ENCODE data around the gene OR2M4. TPM values are rescaled to one million over a fixed set of nuclear protein-coding genes. Genes with fewer than 3 reads are reported as not detected.
A peak's percentile ranks its signal among the peaks of the same experiment; 100 is the strongest.
"Not testable (repeated sequence)": the region's sequence is repeated elsewhere in the genome, so short reads cannot be mapped to it uniquely, and the experiment has no call there.

The OR2M4 gene
- total RNA-seq, 4 donors from 2014 or later, result not detected

DNA sequence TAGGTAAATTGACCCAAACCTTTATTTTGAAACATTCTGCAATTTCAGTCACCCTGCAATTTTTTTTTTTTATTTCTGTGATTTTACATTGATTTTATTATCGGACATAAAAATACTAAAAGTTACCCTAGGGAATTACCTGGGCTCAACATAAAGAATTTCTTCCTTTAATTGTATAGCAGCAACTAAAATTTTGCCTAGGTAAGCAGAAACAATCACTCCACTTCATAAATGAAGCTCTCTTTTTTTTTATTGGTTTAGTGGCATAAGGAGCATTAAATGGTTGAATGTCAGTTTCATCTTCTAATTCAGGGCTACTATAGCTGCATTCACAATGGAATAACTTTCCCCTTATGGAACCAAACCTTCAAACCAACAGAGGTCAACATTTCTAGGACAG, 15.3 kb upstream of the OR2M4 start:
- no peak for DNase-seq
- Histone ChIP-seq H3K9me3 (no peaks in the 10 kb centered on the region), H3K27ac (no peak overlapping the region), H3K36me3 (no peaks in the 10 kb centered on the region), H3K4me1 (no peaks in the 10 kb centered on the region), H3K27me3 (no peaks in the 10 kb centered on the region), H3K4me3 (no peak overlapping the region)
- TF ChIP-seq, protein P1, sequence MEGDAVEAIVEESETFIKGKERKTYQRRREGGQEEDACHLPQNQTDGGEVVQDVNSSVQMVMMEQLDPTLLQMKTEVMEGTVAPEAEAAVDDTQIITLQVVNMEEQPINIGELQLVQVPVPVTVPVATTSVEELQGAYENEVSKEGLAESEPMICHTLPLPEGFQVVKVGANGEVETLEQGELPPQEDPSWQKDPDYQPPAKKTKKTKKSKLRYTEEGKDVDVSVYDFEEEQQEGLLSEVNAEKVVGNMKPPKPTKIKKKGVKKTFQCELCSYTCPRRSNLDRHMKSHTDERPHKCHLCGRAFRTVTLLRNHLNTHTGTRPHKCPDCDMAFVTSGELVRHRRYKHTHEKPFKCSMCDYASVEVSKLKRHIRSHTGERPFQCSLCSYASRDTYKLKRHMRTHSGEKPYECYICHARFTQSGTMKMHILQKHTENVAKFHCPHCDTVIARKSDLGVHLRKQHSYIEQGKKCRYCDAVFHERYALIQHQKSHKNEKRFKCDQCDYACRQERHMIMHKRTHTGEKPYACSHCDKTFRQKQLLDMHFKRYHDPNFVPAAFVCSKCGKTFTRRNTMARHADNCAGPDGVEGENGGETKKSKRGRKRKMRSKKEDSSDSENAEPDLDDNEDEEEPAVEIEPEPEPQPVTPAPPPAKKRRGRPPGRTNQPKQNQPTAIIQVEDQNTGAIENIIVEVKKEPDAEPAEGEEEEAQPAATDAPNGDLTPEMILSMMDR (IDR thresholded peaks at IDR 0.05), result no peak
- TF ChIP-seq POLR2A (IDR thresholded peaks at IDR 0.05), result no peak

DNA sequence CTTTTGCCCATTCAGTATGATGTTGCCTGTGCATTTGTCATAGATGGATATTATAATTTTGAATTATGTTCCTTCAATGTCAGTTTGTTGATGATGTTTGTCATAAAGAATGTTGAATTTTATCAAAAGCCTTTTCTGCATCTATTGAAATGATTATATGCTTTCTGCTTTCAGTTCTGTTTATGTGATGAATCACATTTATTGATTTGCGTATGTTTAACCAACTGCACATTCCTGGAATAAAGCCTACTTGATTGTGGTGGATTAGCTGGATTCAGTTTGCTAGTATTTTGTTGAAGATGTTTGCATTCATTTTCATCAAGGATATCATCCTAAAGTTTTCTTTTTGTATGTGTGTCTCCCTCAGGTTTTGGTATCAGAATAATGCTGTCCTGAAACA, 5.7 kb upstream of the OR2M4 start:
- no peaks in the 10 kb centered on the region for H3K4me1 ChIP-seq
- no peaks in the 10 kb centered on the region for H3K36me3 ChIP-seq
- H3K27me3 ChIP-seq, result no peaks in the 10 kb centered on the region
- no peak overlapping the region for H3K27ac ChIP-seq
- no peak overlapping the region for H3K4me3 ChIP-seq
- TF ChIP-seq, protein P1 (IDR thresholded peaks at IDR 0.05), result no peak
- no peak for DNase-seq
- no peaks in the 10 kb centered on the region for H3K9me3 ChIP-seq

DNA sequence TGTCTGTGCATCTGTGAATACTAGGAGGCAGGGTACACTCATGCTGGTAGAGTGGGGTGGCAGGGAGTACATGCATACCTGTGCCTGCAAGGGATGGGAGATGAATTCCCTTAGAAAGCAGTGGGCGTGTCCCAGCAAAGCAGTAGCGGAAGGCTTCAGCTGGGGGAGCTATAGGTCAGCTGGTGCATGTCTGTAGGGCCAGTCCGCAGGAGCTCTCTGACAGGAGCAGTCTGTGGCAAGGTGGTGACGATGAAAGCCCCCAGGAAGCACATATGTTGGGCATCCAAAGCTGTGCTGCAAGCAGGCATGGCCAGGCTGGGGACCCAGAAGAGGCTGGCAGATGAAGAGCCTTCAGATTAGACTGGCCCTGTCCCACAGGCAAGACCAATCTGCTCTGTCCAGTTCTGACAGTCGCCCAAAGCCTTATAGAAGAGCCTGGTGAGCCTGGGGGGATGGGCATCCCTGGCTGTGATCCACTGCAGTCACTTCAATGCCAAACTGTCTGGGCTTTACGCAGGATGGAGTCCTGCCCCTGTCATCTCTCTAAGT, 1.8 kb upstream of the OR2M4 start:
- peaks cover 0 to 4% (median 0%) of the 10 kb centered on the region in 4 donors for H3K9me3 ChIP-seq
- no peaks in the 10 kb centered on the region for H3K36me3 ChIP-seq
- H3K4me1 ChIP-seq, result no peaks in the 10 kb centered on the region
- H3K27ac ChIP-seq, result no peak overlapping the region
- no peaks in the 10 kb centered on the region for H3K27me3 ChIP-seq
- H3K4me3 ChIP-seq, result no peak overlapping the region
- TF ChIP-seq, protein P1 (IDR thresholded peaks at IDR 0.05), result no peak
- TF ChIP-seq POLR2A (IDR thresholded peaks at IDR 0.05), result no peak
- no peak for DNase-seq

DNA sequence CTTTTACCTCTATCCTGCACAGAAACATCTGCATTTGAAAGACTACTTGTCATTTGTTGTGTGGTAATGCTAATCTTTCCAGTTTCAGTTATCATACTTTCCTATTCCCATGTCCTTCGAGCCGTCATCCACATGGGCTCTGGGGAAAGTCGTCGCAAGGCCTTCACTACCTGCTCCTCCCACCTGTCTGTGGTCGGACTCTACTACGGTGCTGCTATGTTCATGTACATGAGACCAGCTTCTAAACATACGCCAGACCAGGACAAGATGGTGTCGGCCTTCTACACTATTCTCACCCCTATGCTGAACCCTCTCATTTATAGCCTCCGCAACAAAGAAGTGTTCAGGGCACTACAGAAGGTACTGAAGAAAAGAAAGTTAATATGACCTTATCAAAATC, 8.3 kb downstream of the OR2M4 start:
- H3K36me3 ChIP-seq, result no peaks in the 10 kb centered on the region
- H3K4me3 ChIP-seq, result no peak overlapping the region
- no peak for DNase-seq
- H3K9me3 ChIP-seq, result no peaks in the 10 kb centered on the region
- H3K27ac ChIP-seq, result no peak overlapping the region
- TF ChIP-seq, protein P1 (IDR thresholded peaks at IDR 0.05), result no peak
- no peak for TF ChIP-seq POLR2A (IDR thresholded peaks at IDR 0.05)
- no peaks in the 10 kb centered on the region for H3K27me3 ChIP-seq
- no peaks in the 10 kb centered on the region for H3K4me1 ChIP-seq

DNA sequence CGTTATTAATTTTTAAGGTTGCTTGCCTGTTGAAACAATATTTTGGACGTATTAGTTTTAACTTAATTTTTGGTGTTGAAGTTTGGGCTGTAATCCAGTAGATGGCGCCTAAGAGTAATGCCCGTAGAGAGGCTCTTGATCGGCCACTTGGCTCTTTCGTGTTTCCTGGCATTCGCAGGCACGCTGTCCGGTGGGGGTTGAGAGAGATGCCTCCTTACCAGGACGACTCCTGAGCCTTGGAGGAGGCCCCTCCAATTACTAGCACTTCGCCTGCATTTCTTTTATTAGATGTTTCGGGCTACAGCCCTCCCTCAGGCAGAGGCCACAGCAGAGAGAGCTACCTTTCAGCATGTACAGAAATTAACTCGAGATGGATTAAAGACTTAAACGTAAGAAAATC, 12.0 kb downstream of the OR2M4 start:
- H3K4me1 ChIP-seq, result no peaks in the 10 kb centered on the region

DNA sequence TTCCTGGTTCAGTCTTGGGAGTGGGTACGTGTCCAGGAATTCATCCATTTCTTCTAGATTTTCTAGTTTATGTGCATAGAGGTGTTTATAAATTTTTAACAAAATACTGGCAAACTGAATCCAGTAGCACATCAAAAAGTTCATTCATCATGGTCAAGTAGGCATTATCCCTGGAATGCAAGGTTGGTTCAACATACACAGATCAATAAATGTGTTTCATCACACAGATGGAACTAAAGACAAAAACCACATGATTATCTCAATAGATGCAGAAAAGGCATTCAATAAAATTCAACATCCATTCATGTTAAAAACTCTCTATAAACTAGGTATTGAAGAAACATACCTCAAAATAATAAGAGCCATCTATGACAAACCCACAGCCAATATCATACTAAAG, 28.1 kb downstream of the OR2M4 start:
- not testable (repeated sequence) for H3K4me3 ChIP-seq, H3K36me3 ChIP-seq, H3K9me3 ChIP-seq, H3K27me3 ChIP-seq, DNase-seq, H3K27ac ChIP-seq, H3K4me1 ChIP-seq

More for the DNA sequence above, 12.0 kb downstream of the OR2M4 start:
- no peaks in the 10 kb centered on the region for H3K36me3 ChIP-seq
- no peaks in the 10 kb centered on the region for H3K27me3 ChIP-seq
- no peak for DNase-seq
- TF ChIP-seq POLR2A (IDR thresholded peaks at IDR 0.05), result no peak
- TF ChIP-seq, protein P1 (IDR thresholded peaks at IDR 0.05), result peak in 3 of 6 experiments; percentile 6 to 39 (median 19)
- H3K9me3 ChIP-seq, result no peaks in the 10 kb centered on the region
- H3K27ac ChIP-seq, result no peak overlapping the region
- H3K4me3 ChIP-seq, result no peak overlapping the region

Measured in Peyer's patch (tissue), 4 donors.